GM19372 (cell line): ENCODE data around the gene FN1.
"Not testable (repeated sequence)": the region's sequence is repeated elsewhere in the genome, so short reads cannot be mapped to it uniquely, and the experiment has no call there.

Experiments used
- ATAC-seq: cut with Tn5 transposase; IDR thresholded peaks from one replicate; pipeline ENCODE4 v1.9.1; 2021; ENCODE audit warnings: mild to moderate bottlenecking, low read depth, moderate library complexity; ENCODE audit not compliant: unreplicated experiment

Gene FN1

GRCh38 chr2:215423928-215424540 lies 11.8 kb downstream of the FN1 start:
- ATAC-seq, result no peak

GRCh38 chr2:215423234-215423633 lies 12.6 kb downstream of the FN1 start:
- no peak for ATAC-seq

- no peak for ATAC-seq
Measured at GRCh38 chr2:215422676-215423075, 13.2 kb downstream of the FN1 start.

GRCh38 chr2:215421859-215422461 lies 13.9 kb downstream of the FN1 start:
- ATAC-seq, result no peak

- no peak for ATAC-seq
Measured at GRCh38 chr2:215420471-215420935, 15.4 kb downstream of the FN1 start.

GRCh38 chr2:215419769-215420470 lies 15.9 kb downstream of the FN1 start:
- ATAC-seq, result no peak

GRCh38 chr2:215419113-215419512 lies 16.8 kb downstream of the FN1 start:
- no peak for ATAC-seq

- ATAC-seq, result no peak
Measured at GRCh38 chr2:215418064-215418963, 17.6 kb downstream of the FN1 start.

GRCh38 chr2:215417400-215417951 lies 18.4 kb downstream of the FN1 start:
- no peak for ATAC-seq

- no peak for ATAC-seq
Measured at GRCh38 chr2:215416656-215417055, 19.2 kb downstream of the FN1 start.

- no peak for ATAC-seq
Measured at GRCh38 chr2:215415820-215416577, 19.9 kb downstream of the FN1 start.

GRCh38 chr2:215415218-215415617 lies 20.6 kb downstream of the FN1 start:
- ATAC-seq, result no peak

GRCh38 chr2:215414674-215415073 lies 21.2 kb downstream of the FN1 start:
- no peak for ATAC-seq

- no peak for ATAC-seq
Measured at GRCh38 chr2:215413974-215414373, 21.9 kb downstream of the FN1 start.

GRCh38 chr2:215413484-215413777 lies 22.4 kb downstream of the FN1 start:
- ATAC-seq, result no peak

GRCh38 chr2:215411941-215412743 lies 23.7 kb downstream of the FN1 start:
- ATAC-seq, result no peak

- ATAC-seq, result no peak
Measured at GRCh38 chr2:215410932-215411285, 25.0 kb downstream of the FN1 start.

GRCh38 chr2:215410181-215410931 lies 25.5 kb downstream of the FN1 start:
- ATAC-seq, result not testable (repeated sequence)
